ENCODE data around the gene RPL10. TPM values are rescaled to one million over a fixed set of nuclear protein-coding genes. Genes with fewer than 3 reads are reported as not detected.

The RPL10 gene
- polyA plus RNA-seq, 2 donors = 2,998 to 4,750 TPM

- H3K4me3 ChIP-seq (ENCODE audit: low read depth in 1 of 2, low read length in 2 of 2) = no peak overlapping the region
- 83 to 94% methylated on average over 41 of the region's 41 CpGs for WGBS, 2 donors
- H3K36me3 ChIP-seq (ENCODE audit: control insufficient read depth in 2 of 2, insufficient read depth in 2 of 2, low read length in 1 of 2) = peaks cover 0 to 84% of the 10 kb centered on the region in 2 donors
- H3K27ac ChIP-seq (ENCODE audit: low read depth in 2 of 2, low read length in 1 of 2) = no peak overlapping the region
- H3K4me1 ChIP-seq (ENCODE audit: control insufficient read depth in 2 of 2, insufficient read depth in 2 of 2, low read length in 1 of 2) = no peaks in the 10 kb centered on the region
- H3K27me3 ChIP-seq (ENCODE audit: control insufficient read depth in 1 of 2, insufficient read depth in 2 of 2, low read length in 2 of 2) = no peaks in the 10 kb centered on the region
- no peaks in the 10 kb centered on the region for H3K9me3 ChIP-seq (ENCODE audit: control insufficient read depth in 2 of 2, insufficient read depth in 1 of 2, low read depth in 1 of 2, low read length in 1 of 2)
These were observed 38.6 kb upstream of the RPL10 start for GRCh38 chrX:154359362-154360154.

GRCh38 chrX:154360155-154360713, 37.9 kb upstream of the RPL10 start:
- H3K36me3 ChIP-seq (ENCODE audit: control insufficient read depth in 2 of 2, insufficient read depth in 2 of 2, low read length in 1 of 2) = peaks cover 0 to 84% of the 10 kb centered on the region in 2 donors
- no peak overlapping the region for H3K27ac ChIP-seq (ENCODE audit: low read depth in 2 of 2, low read length in 1 of 2)
- 79 to 88% methylated on average over 34 of the region's 34 CpGs for WGBS, 2 donors

GRCh38 chrX:154362085-154362742, 36.0 kb upstream of the RPL10 start:
- Histone ChIP-seq H3K36me3 (ENCODE audit: control insufficient read depth in 2 of 2, insufficient read depth in 2 of 2, low read length in 1 of 2) (peaks cover 0 to 83% of the 10 kb centered on the region in 2 donors), H3K4me3 (ENCODE audit: low read depth in 1 of 2, low read length in 2 of 2) (no peak overlapping the region), H3K9me3 (ENCODE audit: control insufficient read depth in 2 of 2, insufficient read depth in 1 of 2, low read depth in 1 of 2, low read length in 1 of 2) (no peaks in the 10 kb centered on the region), H3K27ac (ENCODE audit: low read depth in 2 of 2, low read length in 1 of 2) (no peak overlapping the region), H3K4me1 (ENCODE audit: control insufficient read depth in 2 of 2, insufficient read depth in 2 of 2, low read length in 1 of 2) (peaks cover 0 to 2% of the 10 kb centered on the region in 2 donors), H3K27me3 (ENCODE audit: control insufficient read depth in 1 of 2, insufficient read depth in 2 of 2, low read length in 2 of 2) (no peaks in the 10 kb centered on the region)
- 82 to 89% methylated on average over 30 of the region's 30 CpGs for WGBS, 2 donors

More at GRCh38 chrX:154360155-154360713, 37.9 kb upstream of the RPL10 start:
- no peaks in the 10 kb centered on the region for H3K27me3 ChIP-seq (ENCODE audit: control insufficient read depth in 1 of 2, insufficient read depth in 2 of 2, low read length in 2 of 2)
- no peaks in the 10 kb centered on the region for H3K9me3 ChIP-seq (ENCODE audit: control insufficient read depth in 2 of 2, insufficient read depth in 1 of 2, low read depth in 1 of 2, low read length in 1 of 2)
- H3K4me3 ChIP-seq (ENCODE audit: low read depth in 1 of 2, low read length in 2 of 2) = no peak overlapping the region
- no peaks in the 10 kb centered on the region for H3K4me1 ChIP-seq (ENCODE audit: control insufficient read depth in 2 of 2, insufficient read depth in 2 of 2, low read length in 1 of 2)

- H3K4me3 ChIP-seq (ENCODE audit: low read depth in 1 of 2, low read length in 2 of 2) = no peak overlapping the region
- WGBS, 2 donors = 74 to 75% methylated on average over 20 of the region's 20 CpGs
- H3K36me3 ChIP-seq (ENCODE audit: control insufficient read depth in 2 of 2, insufficient read depth in 2 of 2, low read length in 1 of 2) = peaks cover 0 to 76% of the 10 kb centered on the region in 2 donors
- peaks cover 0 to 9% of the 10 kb centered on the region in 2 donors for H3K4me1 ChIP-seq (ENCODE audit: control insufficient read depth in 2 of 2, insufficient read depth in 2 of 2, low read length in 1 of 2)
- no peaks in the 10 kb centered on the region for H3K9me3 ChIP-seq (ENCODE audit: control insufficient read depth in 2 of 2, insufficient read depth in 1 of 2, low read depth in 1 of 2, low read length in 1 of 2)
- H3K27ac ChIP-seq (ENCODE audit: low read depth in 2 of 2, low read length in 1 of 2) = peak overlapping the region in 1 of 2 donors; percentile 8
- H3K27me3 ChIP-seq (ENCODE audit: control insufficient read depth in 1 of 2, insufficient read depth in 2 of 2, low read length in 2 of 2) = no peaks in the 10 kb centered on the region
These were observed 34.3 kb upstream of the RPL10 start for GRCh38 chrX:154363706-154364439.

- Histone ChIP-seq H3K27me3 (ENCODE audit: control insufficient read depth in 1 of 2, insufficient read depth in 2 of 2, low read length in 2 of 2) (no peaks in the 10 kb centered on the region), H3K9me3 (ENCODE audit: control insufficient read depth in 2 of 2, insufficient read depth in 1 of 2, low read depth in 1 of 2, low read length in 1 of 2) (no peaks in the 10 kb centered on the region), H3K4me3 (ENCODE audit: low read depth in 1 of 2, low read length in 2 of 2) (no peak overlapping the region), H3K4me1 (ENCODE audit: control insufficient read depth in 2 of 2, insufficient read depth in 2 of 2, low read length in 1 of 2) (peaks cover 0 to 9% of the 10 kb centered on the region in 2 donors), H3K27ac (ENCODE audit: low read depth in 2 of 2, low read length in 1 of 2) (peak overlapping the region in 1 of 2 donors; percentile 30), H3K36me3 (ENCODE audit: control insufficient read depth in 2 of 2, insufficient read depth in 2 of 2, low read length in 1 of 2) (peaks cover 0 to 65% of the 10 kb centered on the region in 2 donors)
- WGBS, 2 donors = 65% methylated on average over 17 to 20 of the region's 20 CpGs
These were observed 33.1 kb upstream of the RPL10 start for GRCh38 chrX:154365052-154365600.

GRCh38 chrX:154365997-154366665, 32.0 kb upstream of the RPL10 start:
- WGBS, 2 donors = 75 to 82% methylated on average over 30 to 32 of the region's 32 CpGs
- Histone ChIP-seq H3K4me3 (ENCODE audit: low read depth in 1 of 2, low read length in 2 of 2) (no peak overlapping the region), H3K27ac (ENCODE audit: low read depth in 2 of 2, low read length in 1 of 2) (peak overlapping the region; percentile 54 to 86), H3K36me3 (ENCODE audit: control insufficient read depth in 2 of 2, insufficient read depth in 2 of 2, low read length in 1 of 2) (peaks cover 0 to 59% of the 10 kb centered on the region in 2 donors), H3K9me3 (ENCODE audit: control insufficient read depth in 2 of 2, insufficient read depth in 1 of 2, low read depth in 1 of 2, low read length in 1 of 2) (peaks cover 0 to 2% of the 10 kb centered on the region in 2 donors), H3K4me1 (ENCODE audit: control insufficient read depth in 2 of 2, insufficient read depth in 2 of 2, low read length in 1 of 2) (peaks cover 0 to 9% of the 10 kb centered on the region in 2 donors), H3K27me3 (ENCODE audit: control insufficient read depth in 1 of 2, insufficient read depth in 2 of 2, low read length in 2 of 2) (no peaks in the 10 kb centered on the region)

- 53 to 83% methylated on average over 11 of the region's 11 CpGs for WGBS, 2 donors
- Histone ChIP-seq H3K9me3 (ENCODE audit: control insufficient read depth in 2 of 2, insufficient read depth in 1 of 2, low read depth in 1 of 2, low read length in 1 of 2) (peaks cover 0 to 6% of the 10 kb centered on the region in 2 donors), H3K27me3 (ENCODE audit: control insufficient read depth in 1 of 2, insufficient read depth in 2 of 2, low read length in 2 of 2) (no peaks in the 10 kb centered on the region), H3K36me3 (ENCODE audit: control insufficient read depth in 2 of 2, insufficient read depth in 2 of 2, low read length in 1 of 2) (peaks cover 0 to 54% of the 10 kb centered on the region in 2 donors), H3K27ac (ENCODE audit: low read depth in 2 of 2, low read length in 1 of 2) (peak overlapping the region; percentile 63 to 86), H3K4me1 (ENCODE audit: control insufficient read depth in 2 of 2, insufficient read depth in 2 of 2, low read length in 1 of 2) (peaks cover 0 to 9% of the 10 kb centered on the region in 2 donors), H3K4me3 (ENCODE audit: low read depth in 1 of 2, low read length in 2 of 2) (no peak overlapping the region)
These were observed 31.5 kb upstream of the RPL10 start for GRCh38 chrX:154366666-154367055.

- Histone ChIP-seq H3K4me1 (ENCODE audit: control insufficient read depth in 2 of 2, insufficient read depth in 2 of 2, low read length in 1 of 2) (peaks cover 0 to 14% of the 10 kb centered on the region in 2 donors), H3K27me3 (ENCODE audit: control insufficient read depth in 1 of 2, insufficient read depth in 2 of 2, low read length in 2 of 2) (no peaks in the 10 kb centered on the region), H3K27ac (ENCODE audit: low read depth in 2 of 2, low read length in 1 of 2) (peak overlapping the region; percentile 86 to 94), H3K36me3 (ENCODE audit: control insufficient read depth in 2 of 2, insufficient read depth in 2 of 2, low read length in 1 of 2) (peaks cover 0 to 44% of the 10 kb centered on the region in 2 donors), H3K9me3 (ENCODE audit: control insufficient read depth in 2 of 2, insufficient read depth in 1 of 2, low read depth in 1 of 2, low read length in 1 of 2) (peaks cover 0 to 6% of the 10 kb centered on the region in 2 donors), H3K4me3 (ENCODE audit: low read depth in 1 of 2, low read length in 2 of 2) (no peak overlapping the region)
- 69 to 82% methylated on average over 31 of the region's 31 CpGs for WGBS, 2 donors
These were observed 30.5 kb upstream of the RPL10 start for GRCh38 chrX:154367474-154368308.

Data from esophagus (tissue), 2 donors.